Thyroid gland (tissue), 4 donors: ENCODE data around the gene NUP214. TPM values are rescaled to one million over a fixed set of nuclear protein-coding genes. Genes with fewer than 3 reads are reported as not detected.

Experiments used
- DNase-seq, 2 donors: peaks; one replicate each; pipeline ENCODE4 v3.0.0-alpha.2; 2019
- H3K27ac ChIP-seq, 3 donors: fragments of 200-600 bp; sonication (generic); 1 replicate in 2 of 3; 2 replicates in 1 of 3; pipeline ENCODE4 v1.5.1; 2016 to 2019; ENCODE audit warnings: mild to moderate bottlenecking in 1 of 3, moderate library complexity in 1 of 3
- H3K27me3 ChIP-seq: fragments of 200-600 bp; sonication (generic); one replicate; pipeline ENCODE4 v1.5.1; 2019
- H3K36me3 ChIP-seq, 2 donors: fragments of 200-600 bp; sonication (generic); one replicate each; pipeline ENCODE4 v1.5.1; 2016 to 2019
- H3K4me1 ChIP-seq, 2 donors: fragments of 200-600 bp; sonication (generic); one replicate each; pipeline ENCODE4 v1.5.1; 2017 to 2019
- H3K4me3 ChIP-seq, 3 donors: fragments of 200-600 bp; sonication (generic); replicated peaks in 1 of 3; 1 replicate in 2 of 3; 2 replicates in 1 of 3; pipeline ENCODE4 v1.5.1; 2016; ENCODE audit warnings: mild to moderate bottlenecking in 1 of 3
- H3K9me3 ChIP-seq: fragments of 200-600 bp; sonication (generic); one replicate; pipeline ENCODE4 v1.5.1; 2017
- POLR2A ChIP-seq, 2 donors: fragments of 450-650 bp; IDR thresholded peaks; one replicate each; pipeline ENCODE4 v1.6.1; 2017; ENCODE audit warnings: antibody characterized with exemption in 2 of 2, mild to moderate bottlenecking in 2 of 2, moderate library complexity in 1 of 2
- WGBS, 2 donors: methylation state at CpG; one replicate each; pipeline ENCODE4 v1.1.5; 2017; 5-methylcytosine and 5-hydroxymethylcytosine counted together
- intact Hi-C: fragments of 100-400 bp; cut with DNase I; formaldehyde crosslinking; loops from one replicate; pipeline ENCODE4 v1.15.1; 2023
- total RNA-seq, 4 donors: library from RNA; depleted of rRNA; stranded (reverse); fragments of >200 nt; gene quantifications; one replicate each; pipeline ENCODE4 v1.2.3, GENCODE V29; 2016
- TF ChIP-seq, protein P1 (sequence below), 6 experiments: fragments of 200-600 bp in 3 of 6; fragments of 450-650 bp in 3 of 6; sonication (generic) in 3 of 6; IDR thresholded peaks; one replicate each; pipeline ENCODE4 v1.5.1; 2016 to 2019; ENCODE audit warnings: antibody characterized with exemption in 6 of 6, mild to moderate bottlenecking in 2 of 6, inconsistent platforms in 1 of 6, moderate library complexity in 1 of 6

The NUP214 gene
- total RNA-seq, 4 donors from 2014 or later = 27.3 to 59.2 (median 46.6) TPM

DNA sequence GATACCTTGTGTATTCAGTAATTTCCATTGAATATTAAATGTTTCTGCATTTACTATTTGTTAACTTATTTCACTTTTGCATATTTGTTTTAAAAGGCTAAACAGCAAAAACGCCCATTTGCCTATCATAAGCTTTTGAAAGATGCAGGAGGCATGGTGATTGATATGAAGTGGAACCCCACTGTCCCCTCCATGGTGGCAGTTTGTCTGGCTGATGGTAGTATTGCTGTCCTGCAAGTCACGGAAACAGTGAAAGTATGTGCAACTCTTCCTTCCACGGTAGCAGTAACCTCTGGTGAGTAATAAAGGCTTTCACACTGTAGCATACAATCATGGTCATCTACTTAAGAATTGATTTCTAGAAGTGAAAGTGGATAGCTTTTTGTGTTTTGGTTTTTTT lies 3.8 kb downstream of the NUP214 start:
- WGBS, 2 donors = 78 to 80% methylated on average over 3 of the region's 3 CpGs
- intact Hi-C loops = loop anchor here (5.0 kb wide), 1 partner anchor 72 kb away; no protein-coding TSS in a partner anchor
- TF ChIP-seq POLR2A (IDR thresholded peaks at IDR 0.05) = no peak
- TF ChIP-seq, protein P1, sequence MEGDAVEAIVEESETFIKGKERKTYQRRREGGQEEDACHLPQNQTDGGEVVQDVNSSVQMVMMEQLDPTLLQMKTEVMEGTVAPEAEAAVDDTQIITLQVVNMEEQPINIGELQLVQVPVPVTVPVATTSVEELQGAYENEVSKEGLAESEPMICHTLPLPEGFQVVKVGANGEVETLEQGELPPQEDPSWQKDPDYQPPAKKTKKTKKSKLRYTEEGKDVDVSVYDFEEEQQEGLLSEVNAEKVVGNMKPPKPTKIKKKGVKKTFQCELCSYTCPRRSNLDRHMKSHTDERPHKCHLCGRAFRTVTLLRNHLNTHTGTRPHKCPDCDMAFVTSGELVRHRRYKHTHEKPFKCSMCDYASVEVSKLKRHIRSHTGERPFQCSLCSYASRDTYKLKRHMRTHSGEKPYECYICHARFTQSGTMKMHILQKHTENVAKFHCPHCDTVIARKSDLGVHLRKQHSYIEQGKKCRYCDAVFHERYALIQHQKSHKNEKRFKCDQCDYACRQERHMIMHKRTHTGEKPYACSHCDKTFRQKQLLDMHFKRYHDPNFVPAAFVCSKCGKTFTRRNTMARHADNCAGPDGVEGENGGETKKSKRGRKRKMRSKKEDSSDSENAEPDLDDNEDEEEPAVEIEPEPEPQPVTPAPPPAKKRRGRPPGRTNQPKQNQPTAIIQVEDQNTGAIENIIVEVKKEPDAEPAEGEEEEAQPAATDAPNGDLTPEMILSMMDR (IDR thresholded peaks at IDR 0.05) = no peak

DNA sequence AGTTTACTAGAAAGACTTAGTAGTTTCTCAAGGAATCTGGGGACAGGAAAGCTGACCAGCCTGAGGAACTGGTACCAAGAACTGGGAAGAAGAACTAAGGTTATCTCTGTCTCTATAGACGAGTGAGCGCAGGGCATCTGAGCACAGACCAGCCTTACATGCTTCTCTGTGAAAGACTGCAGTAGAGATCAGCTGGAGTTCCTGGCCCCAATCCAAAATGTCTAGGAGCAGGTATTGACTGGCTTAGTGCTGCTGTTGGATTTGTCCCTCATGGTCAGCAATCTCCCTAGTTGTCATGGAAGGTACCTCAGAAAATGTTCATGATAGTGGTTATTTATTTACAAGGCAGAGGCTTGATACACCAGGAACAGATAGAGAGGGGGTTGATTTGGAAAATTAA lies 13.3 kb downstream of the NUP214 start:
- H3K9me3 ChIP-seq = no peaks in the 10 kb centered on the region
- 100% methylated on average over 2 of the region's 2 CpGs for WGBS, 2 donors
- no peaks in the 10 kb centered on the region for H3K27me3 ChIP-seq
- TF ChIP-seq POLR2A (IDR thresholded peaks at IDR 0.05) = no peak
- TF ChIP-seq, protein P1 (IDR thresholded peaks at IDR 0.05) = no peak
- intact Hi-C loops = no loop called here
- DNase-seq = no peak
- H3K4me1 ChIP-seq = no peaks in the 10 kb centered on the region
- no peak overlapping the region for H3K4me3 ChIP-seq
- H3K27ac ChIP-seq = no peak overlapping the region
- peaks cover 82 to 84% of the 10 kb centered on the region in 2 donors for H3K36me3 ChIP-seq

More for the DNA sequence above, 3.8 kb downstream of the NUP214 start:
- Histone ChIP-seq H3K9me3 (no peaks in the 10 kb centered on the region), H3K27me3 (no peaks in the 10 kb centered on the region), H3K27ac (no peak overlapping the region), H3K4me1 (peaks cover 0 to 12% of the 10 kb centered on the region in 2 donors), H3K4me3 (no peak overlapping the region), H3K36me3 (peaks cover 44 to 58% of the 10 kb centered on the region in 2 donors)
- DNase-seq = no peak

DNA sequence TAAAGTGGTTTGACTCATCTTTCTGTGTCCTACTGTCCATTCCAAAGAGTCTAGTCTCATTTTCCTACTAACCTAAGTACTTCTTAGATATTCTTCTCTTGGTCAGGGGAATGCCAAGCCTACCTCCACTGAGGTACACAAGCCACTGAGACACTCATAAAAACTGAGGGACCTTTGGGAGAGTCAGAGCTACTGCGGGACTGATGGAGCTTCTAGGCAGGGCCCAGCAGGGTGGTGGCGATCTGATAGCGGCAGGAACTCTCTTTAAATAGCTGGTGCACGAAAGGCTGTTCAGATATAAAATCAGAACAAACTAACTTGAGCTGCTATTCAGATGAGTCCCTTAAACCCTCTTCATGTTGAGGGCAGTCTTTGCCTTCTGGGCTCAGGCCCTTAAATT lies 14.7 kb downstream of the NUP214 start:
- H3K4me3 ChIP-seq = no peak overlapping the region
- TF ChIP-seq, protein P1 (IDR thresholded peaks at IDR 0.05) = no peak
- TF ChIP-seq POLR2A (IDR thresholded peaks at IDR 0.05) = no peak
- intact Hi-C loops = no loop called here
- H3K27me3 ChIP-seq = no peaks in the 10 kb centered on the region
- 93 to 94% methylated on average over 4 of the region's 4 CpGs for WGBS, 2 donors
- DNase-seq = no peak
- H3K4me1 ChIP-seq = no peaks in the 10 kb centered on the region
- H3K27ac ChIP-seq = no peak overlapping the region
- H3K9me3 ChIP-seq = no peaks in the 10 kb centered on the region
- peaks cover 81 to 82% of the 10 kb centered on the region in 2 donors for H3K36me3 ChIP-seq

DNA sequence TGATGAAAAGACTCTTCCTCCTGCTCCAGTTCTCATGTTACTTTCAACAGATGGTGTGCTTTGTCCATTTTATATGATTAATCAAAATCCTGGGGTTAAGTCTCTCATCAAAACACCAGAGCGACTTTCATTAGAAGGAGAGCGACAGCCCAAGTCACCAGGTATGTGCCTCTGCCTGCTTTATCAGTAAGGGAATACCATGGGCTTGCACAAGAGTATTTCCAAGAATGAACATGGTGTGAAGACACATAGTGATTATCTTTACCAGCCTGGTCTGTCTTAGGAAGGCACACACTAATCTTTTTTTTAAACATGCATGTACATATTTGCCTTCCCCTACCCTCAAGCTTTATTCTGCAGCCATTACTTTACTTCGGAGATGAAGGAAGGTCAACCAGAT lies 15.2 kb downstream of the NUP214 start:
- TF ChIP-seq POLR2A (IDR thresholded peaks at IDR 0.05) = no peak
- TF ChIP-seq, protein P1 (IDR thresholded peaks at IDR 0.05) = no peak
- Histone ChIP-seq H3K36me3 (peaks cover 81 to 82% of the 10 kb centered on the region in 2 donors), H3K27ac (no peak overlapping the region), H3K4me1 (no peaks in the 10 kb centered on the region), H3K9me3 (no peaks in the 10 kb centered on the region), H3K4me3 (no peak overlapping the region), H3K27me3 (no peaks in the 10 kb centered on the region)
- WGBS, 2 donors = 96 to 97% methylated on average over 3 of the region's 3 CpGs
- intact Hi-C loops = no loop called here
- no peak for DNase-seq

DNA sequence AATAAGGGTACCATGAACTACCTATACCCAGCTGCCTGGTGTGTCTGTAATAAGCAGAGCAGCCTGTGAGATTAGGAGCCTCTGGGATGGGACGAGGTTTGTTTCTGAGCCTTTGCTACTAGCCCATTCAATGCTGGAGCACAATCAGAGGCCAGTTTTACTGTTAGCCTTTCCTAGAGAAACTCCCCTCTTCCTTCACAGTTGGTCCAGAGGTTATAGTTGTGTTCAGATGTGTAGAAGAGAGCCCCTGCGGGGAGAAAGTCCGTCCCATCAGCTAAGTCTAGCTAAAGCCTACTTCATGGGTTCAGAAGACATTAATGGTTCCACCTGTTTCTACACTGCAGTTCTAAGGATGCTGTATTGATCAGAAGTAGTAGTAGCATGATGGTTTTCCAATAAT lies 16.8 kb downstream of the NUP214 start:
- H3K9me3 ChIP-seq = no peaks in the 10 kb centered on the region
- no peak overlapping the region for H3K4me3 ChIP-seq
- H3K4me1 ChIP-seq = no peaks in the 10 kb centered on the region
- no peaks in the 10 kb centered on the region for H3K27me3 ChIP-seq
- WGBS, 2 donors = 96 to 97% methylated on average over 3 of the region's 3 CpGs
- TF ChIP-seq, protein P1 (IDR thresholded peaks at IDR 0.05) = no peak
- TF ChIP-seq POLR2A (IDR thresholded peaks at IDR 0.05) = no peak
- H3K36me3 ChIP-seq = peaks cover 79 to 83% of the 10 kb centered on the region in 2 donors
- no peak for DNase-seq
- no peak overlapping the region for H3K27ac ChIP-seq
- intact Hi-C loops = no loop called here
